IMR-90 (cell line): ENCODE results near the gene ARL13A.

Experiments used
- BHLHE40 ChIP-seq: fragments of 150-350 bp; IDR thresholded peaks from 2 replicates; pipeline ENCODE4 v1.6.1; 2016; ENCODE audit warnings: mild to moderate bottlenecking, low read depth, low read length
- CEBPB ChIP-seq: IDR thresholded peaks from 2 replicates; pipeline ENCODE4 v1.6.1; 2012; ENCODE audit warnings: low read depth, low read length, improper control_type of control experiment
- CHD1 ChIP-seq: IDR thresholded peaks from 2 replicates; pipeline ENCODE4 v1.6.1; 2012; ENCODE audit warnings: low read depth, low read length, improper control_type of control experiment
- CTCF ChIP-seq: conservative IDR thresholded peaks from 2 replicates; pipeline ENCODE4 v1.5.1; 2012; ENCODE audit warnings: mild to moderate bottlenecking, low read depth, low read length, improper control_type of control experiment
- FOS ChIP-seq: fragments of 150-350 bp; IDR thresholded peaks from 2 replicates; pipeline ENCODE4 v1.6.1; 2016; ENCODE audit warnings: low read depth, low read length
- MAFK ChIP-seq: IDR thresholded peaks from 2 replicates; pipeline ENCODE4 v1.6.1; 2012; ENCODE audit warnings: low read depth, low read length, improper control_type of control experiment
- MXI1 ChIP-seq: IDR thresholded peaks from 2 replicates; pipeline ENCODE4 v1.6.1; 2012; ENCODE audit warnings: low read depth, mild to moderate bottlenecking, low read length, moderate library complexity, borderline replicate concordance
- NFE2L2 ChIP-seq: fragments of 150-350 bp; IDR thresholded peaks from 2 replicates; pipeline ENCODE4 v1.6.1; 2016; ENCODE audit warnings: low read depth, mild to moderate bottlenecking, low read length
- POLR2A ChIP-seq: IDR thresholded peaks from 2 replicates; pipeline ENCODE4 v1.6.1; 2012; ENCODE audit warnings: mild to moderate bottlenecking, low read depth, low read length
- RAD21 ChIP-seq: IDR thresholded peaks from 2 replicates; pipeline ENCODE4 v1.6.1; 2012; ENCODE audit warnings: low read length, improper control_type of control experiment

DNA sequence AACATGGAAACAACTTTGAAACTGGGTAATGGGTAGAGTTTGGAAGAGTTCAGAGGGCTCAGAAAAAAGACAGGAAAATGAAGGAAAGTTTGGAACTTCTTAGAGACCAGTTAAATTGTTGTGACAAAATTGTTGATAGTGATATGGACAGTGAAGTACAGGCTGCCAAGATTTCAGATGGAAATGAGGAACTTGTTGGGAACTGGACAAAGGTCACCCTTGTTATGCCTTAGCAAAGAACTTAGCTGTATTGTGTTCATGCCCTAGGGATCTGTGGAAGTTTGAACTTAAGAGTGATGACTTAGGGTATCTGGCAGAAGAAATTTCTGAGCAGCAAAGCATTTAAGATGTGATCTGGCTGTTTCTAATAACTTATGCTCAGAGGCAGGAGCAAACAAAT lies 5.1 kb upstream of the ARL13A start:
- TF ChIP-seq CTCF (no peak), CEBPB (no peak), MXI1 (no peak), CHD1 (no peak), RAD21 (no peak), NFE2L2 (no peak), POLR2A (no peak), MAFK (no peak), FOS (no peak), BHLHE40 (no peak)
